ENCODE measurements around the gene MYO1D.

DNA sequence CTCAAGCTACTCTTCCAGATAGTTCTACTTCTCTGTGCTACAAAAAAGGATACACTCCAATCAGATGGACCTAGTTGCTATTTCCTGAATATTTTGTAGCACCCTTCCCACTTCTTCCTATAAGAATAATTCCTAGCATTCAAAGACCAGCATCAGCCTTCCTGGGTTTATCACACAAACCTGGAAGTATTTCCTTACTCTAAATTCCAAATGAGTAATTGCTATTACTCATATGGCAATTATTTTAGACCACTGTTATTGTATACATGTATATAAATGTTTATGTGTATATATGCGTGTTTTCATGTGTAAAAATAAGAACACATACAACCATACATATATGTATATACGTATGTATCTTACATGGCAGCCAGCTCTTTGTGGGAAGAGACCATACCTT, 130.6 kb downstream of the MYO1D start:
- TF ChIP-seq POLR2A (IDR thresholded peaks at IDR 0.05; ENCODE audit: borderline replicate concordance, extremely low read depth, insufficient read depth, insufficient read length) (no peak), EZH2 (IDR thresholded peaks at IDR 0.05) (no peak), CEBPB (IDR thresholded peaks at IDR 0.05; ENCODE audit: low read depth) (no peak), RAD21 (IDR thresholded peaks at IDR 0.05; ENCODE audit: low read depth) (no peak)
- TF ChIP-seq, protein P1, sequence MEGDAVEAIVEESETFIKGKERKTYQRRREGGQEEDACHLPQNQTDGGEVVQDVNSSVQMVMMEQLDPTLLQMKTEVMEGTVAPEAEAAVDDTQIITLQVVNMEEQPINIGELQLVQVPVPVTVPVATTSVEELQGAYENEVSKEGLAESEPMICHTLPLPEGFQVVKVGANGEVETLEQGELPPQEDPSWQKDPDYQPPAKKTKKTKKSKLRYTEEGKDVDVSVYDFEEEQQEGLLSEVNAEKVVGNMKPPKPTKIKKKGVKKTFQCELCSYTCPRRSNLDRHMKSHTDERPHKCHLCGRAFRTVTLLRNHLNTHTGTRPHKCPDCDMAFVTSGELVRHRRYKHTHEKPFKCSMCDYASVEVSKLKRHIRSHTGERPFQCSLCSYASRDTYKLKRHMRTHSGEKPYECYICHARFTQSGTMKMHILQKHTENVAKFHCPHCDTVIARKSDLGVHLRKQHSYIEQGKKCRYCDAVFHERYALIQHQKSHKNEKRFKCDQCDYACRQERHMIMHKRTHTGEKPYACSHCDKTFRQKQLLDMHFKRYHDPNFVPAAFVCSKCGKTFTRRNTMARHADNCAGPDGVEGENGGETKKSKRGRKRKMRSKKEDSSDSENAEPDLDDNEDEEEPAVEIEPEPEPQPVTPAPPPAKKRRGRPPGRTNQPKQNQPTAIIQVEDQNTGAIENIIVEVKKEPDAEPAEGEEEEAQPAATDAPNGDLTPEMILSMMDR (IDR thresholded peaks at IDR 0.05 in 2 of 3, conservative IDR thresholded peaks at IDR 0.05 in 1 of 3; ENCODE audit: borderline replicate concordance in 1 of 3, insufficient read depth in 1 of 3, low read depth in 2 of 3, low read length in 2 of 3): no peak
- TF ChIP-seq, protein P2, sequence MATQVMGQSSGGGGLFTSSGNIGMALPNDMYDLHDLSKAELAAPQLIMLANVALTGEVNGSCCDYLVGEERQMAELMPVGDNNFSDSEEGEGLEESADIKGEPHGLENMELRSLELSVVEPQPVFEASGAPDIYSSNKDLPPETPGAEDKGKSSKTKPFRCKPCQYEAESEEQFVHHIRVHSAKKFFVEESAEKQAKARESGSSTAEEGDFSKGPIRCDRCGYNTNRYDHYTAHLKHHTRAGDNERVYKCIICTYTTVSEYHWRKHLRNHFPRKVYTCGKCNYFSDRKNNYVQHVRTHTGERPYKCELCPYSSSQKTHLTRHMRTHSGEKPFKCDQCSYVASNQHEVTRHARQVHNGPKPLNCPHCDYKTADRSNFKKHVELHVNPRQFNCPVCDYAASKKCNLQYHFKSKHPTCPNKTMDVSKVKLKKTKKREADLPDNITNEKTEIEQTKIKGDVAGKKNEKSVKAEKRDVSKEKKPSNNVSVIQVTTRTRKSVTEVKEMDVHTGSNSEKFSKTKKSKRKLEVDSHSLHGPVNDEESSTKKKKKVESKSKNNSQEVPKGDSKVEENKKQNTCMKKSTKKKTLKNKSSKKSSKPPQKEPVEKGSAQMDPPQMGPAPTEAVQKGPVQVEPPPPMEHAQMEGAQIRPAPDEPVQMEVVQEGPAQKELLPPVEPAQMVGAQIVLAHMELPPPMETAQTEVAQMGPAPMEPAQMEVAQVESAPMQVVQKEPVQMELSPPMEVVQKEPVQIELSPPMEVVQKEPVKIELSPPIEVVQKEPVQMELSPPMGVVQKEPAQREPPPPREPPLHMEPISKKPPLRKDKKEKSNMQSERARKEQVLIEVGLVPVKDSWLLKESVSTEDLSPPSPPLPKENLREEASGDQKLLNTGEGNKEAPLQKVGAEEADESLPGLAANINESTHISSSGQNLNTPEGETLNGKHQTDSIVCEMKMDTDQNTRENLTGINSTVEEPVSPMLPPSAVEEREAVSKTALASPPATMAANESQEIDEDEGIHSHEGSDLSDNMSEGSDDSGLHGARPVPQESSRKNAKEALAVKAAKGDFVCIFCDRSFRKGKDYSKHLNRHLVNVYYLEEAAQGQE (IDR thresholded peaks at IDR 0.05; ENCODE audit: low read depth): no peak

Data from HCT116 (cell line).